Neural progenitor cell (in vitro differentiated cells): ENCODE measurements around the gene NLGN4X. TPM values are rescaled to one million over a fixed set of nuclear protein-coding genes. Genes with fewer than 3 reads are reported as not detected.

Experiments
- DNase-seq: peaks from one replicate; pipeline ENCODE4 v3.0.0-alpha.2; 2016; ENCODE audit warnings: low spot score
- H2AFZ ChIP-seq: fragments of 200-600 bp; sonication (generic); replicated peaks from 2 replicates; pipeline ENCODE4 v1.6.1; 2016; ENCODE audit warnings: antibody characterized with exemption
- H3F3A ChIP-seq: fragments of 200-600 bp; sonication (generic); 2 replicates; pipeline ENCODE4 v1.6.1; 2016; ENCODE audit warnings: antibody characterized with exemption, low read depth
- H3K27ac ChIP-seq: fragments of 200-600 bp; sonication (generic); 2 replicates; pipeline ENCODE4 v1.5.1; 2016; ENCODE audit warnings: mild to moderate bottlenecking
- H3K27me3 ChIP-seq: fragments of 200-600 bp; sonication (generic); 2 replicates; pipeline ENCODE4 v1.6.1; 2016; ENCODE audit warnings: mild to moderate bottlenecking, moderate library complexity
- H3K36me3 ChIP-seq: fragments of 200-600 bp; sonication (generic); 2 replicates; pipeline ENCODE4 v1.5.1; 2016
- H3K4me1 ChIP-seq: fragments of 200-600 bp; sonication (generic); 2 replicates; pipeline ENCODE4 v1.6.1; 2016; ENCODE audit warnings: mixed run types
- H3K4me2 ChIP-seq: fragments of 200-600 bp; sonication (generic); 2 replicates; pipeline ENCODE4 v1.6.1; 2016
- H3K4me3 ChIP-seq: fragments of 200-600 bp; sonication (generic); 2 replicates; pipeline ENCODE4 v1.5.1; 2016
- H3K79me2 ChIP-seq: fragments of 200-600 bp; sonication (generic); 2 replicates; pipeline ENCODE4 v1.6.1; 2016; ENCODE audit warnings: low read depth
- H3K9ac ChIP-seq: fragments of 200-600 bp; sonication (generic); 2 replicates; pipeline ENCODE4 v1.6.1; 2016
- H3K9me3 ChIP-seq: fragments of 200-600 bp; sonication (generic); 2 replicates; pipeline ENCODE4 v1.5.1; 2016; ENCODE audit warnings: low read depth
- H4K20me1 ChIP-seq: fragments of 200-600 bp; sonication (generic); 2 replicates; pipeline ENCODE4 v1.6.1; 2016; ENCODE audit warnings: low read depth
- H3K27ac Mint-ChIP-seq: 3 replicates; pipeline ENCODE4 v1.8.0; 2021; ENCODE audit warnings: mixed read lengths
- H3K27me3 Mint-ChIP-seq: 2 replicates; pipeline ENCODE4 v1.8.0; 2022; ENCODE audit warnings: low read depth, mild to moderate bottlenecking, inconsistent platforms, moderate library complexity, mixed read lengths; ENCODE audit not compliant: insufficient read depth
- H3K36me3 Mint-ChIP-seq: 3 replicates; pipeline ENCODE4 v1.8.0; 2021; ENCODE audit warnings: mixed read lengths
- H3K4me1 Mint-ChIP-seq: 3 replicates; pipeline ENCODE4 v1.8.0; 2021; ENCODE audit warnings: mixed read lengths
- H3K4me3 Mint-ChIP-seq: 3 replicates; pipeline ENCODE4 v1.8.0; 2021; ENCODE audit warnings: mild to moderate bottlenecking, moderate library complexity, mixed read lengths
- H3K9me3 Mint-ChIP-seq: 3 replicates; pipeline ENCODE4 v1.8.0; 2020; ENCODE audit warnings: mixed read lengths
- EZH2 ChIP-seq: fragments of 200-600 bp; sonication (generic); IDR thresholded peaks from 2 replicates; pipeline ENCODE4 v1.6.1; 2017; ENCODE audit warnings: antibody characterized with exemption, mild to moderate bottlenecking, moderate library complexity
- EZH2phosphoT487 ChIP-seq: fragments of 200-600 bp; sonication (generic); IDR thresholded peaks from 2 replicates; pipeline ENCODE4 v1.6.1; 2017; ENCODE audit warnings: antibody characterized with exemption
- total RNA-seq: library from RNA; depleted of rRNA; stranded (reverse); fragments of >200 nt; gene quantifications from 2 replicates; pipeline ENCODE4 v1.2.3, GENCODE V29; 2015; ENCODE audit warnings: low replicate concordance
- TF ChIP-seq, protein P1 (sequence below): fragments of 200-600 bp; sonication (generic); IDR thresholded peaks from 2 replicates; pipeline ENCODE4 v1.5.1; 2017; ENCODE audit warnings: antibody characterized with exemption, mild to moderate bottlenecking

Gene NLGN4X
- total RNA-seq, 1 donor from 2014 or later = 10.1 TPM

DNA sequence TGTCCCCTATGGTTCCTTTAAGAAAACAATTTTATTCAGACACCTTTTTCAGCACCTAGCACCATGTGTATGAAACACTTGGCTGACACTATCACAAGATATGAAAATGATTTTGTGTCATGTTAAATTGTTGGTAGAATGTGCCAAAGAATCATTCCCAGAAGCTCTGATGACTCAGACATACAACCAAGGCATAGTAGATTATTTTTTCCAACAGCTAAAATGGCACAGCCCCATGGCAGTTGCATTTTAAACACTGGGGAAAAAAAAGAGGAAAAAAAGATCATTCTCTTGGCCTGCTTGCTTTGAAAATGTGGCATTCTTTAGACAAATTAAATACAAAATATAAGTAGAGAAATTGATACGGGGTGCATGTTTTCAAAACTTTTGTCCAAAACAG, 230.2 kb downstream of the NLGN4X start:
- no peak for DNase-seq
- Histone ChIP-seq H3K27me3 (no peaks in the 10 kb centered on the region), H2AFZ (no peak overlapping the region), H3K4me2 (no peak overlapping the region), H3K9ac (no peak overlapping the region), H3K27ac (no peak overlapping the region), H4K20me1 (no peaks in the 10 kb centered on the region), H3F3A (peaks cover 3% of the 10 kb centered on the region), H3K79me2 (no peaks in the 10 kb centered on the region), H3K9me3 (no peaks in the 10 kb centered on the region), H3K4me3 (no peak overlapping the region), H3K36me3 (no peaks in the 10 kb centered on the region), H3K4me1 (peaks cover 7% of the 10 kb centered on the region)
- Mint-ChIP-seq H3K9me3 (peaks cover 6% of the 10 kb centered on the region), H3K27me3 (peaks cover 5% of the 10 kb centered on the region), H3K36me3 (peaks cover 15% of the 10 kb centered on the region), H3K4me1 (peaks cover 49% of the 10 kb centered on the region), H3K4me3 (no peak overlapping the region), H3K27ac (peak overlapping the region; percentile 85)
- no peak for TF ChIP-seq EZH2
- no peak for TF ChIP-seq EZH2phosphoT487
- TF ChIP-seq, protein P1, sequence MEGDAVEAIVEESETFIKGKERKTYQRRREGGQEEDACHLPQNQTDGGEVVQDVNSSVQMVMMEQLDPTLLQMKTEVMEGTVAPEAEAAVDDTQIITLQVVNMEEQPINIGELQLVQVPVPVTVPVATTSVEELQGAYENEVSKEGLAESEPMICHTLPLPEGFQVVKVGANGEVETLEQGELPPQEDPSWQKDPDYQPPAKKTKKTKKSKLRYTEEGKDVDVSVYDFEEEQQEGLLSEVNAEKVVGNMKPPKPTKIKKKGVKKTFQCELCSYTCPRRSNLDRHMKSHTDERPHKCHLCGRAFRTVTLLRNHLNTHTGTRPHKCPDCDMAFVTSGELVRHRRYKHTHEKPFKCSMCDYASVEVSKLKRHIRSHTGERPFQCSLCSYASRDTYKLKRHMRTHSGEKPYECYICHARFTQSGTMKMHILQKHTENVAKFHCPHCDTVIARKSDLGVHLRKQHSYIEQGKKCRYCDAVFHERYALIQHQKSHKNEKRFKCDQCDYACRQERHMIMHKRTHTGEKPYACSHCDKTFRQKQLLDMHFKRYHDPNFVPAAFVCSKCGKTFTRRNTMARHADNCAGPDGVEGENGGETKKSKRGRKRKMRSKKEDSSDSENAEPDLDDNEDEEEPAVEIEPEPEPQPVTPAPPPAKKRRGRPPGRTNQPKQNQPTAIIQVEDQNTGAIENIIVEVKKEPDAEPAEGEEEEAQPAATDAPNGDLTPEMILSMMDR = no peak

DNA sequence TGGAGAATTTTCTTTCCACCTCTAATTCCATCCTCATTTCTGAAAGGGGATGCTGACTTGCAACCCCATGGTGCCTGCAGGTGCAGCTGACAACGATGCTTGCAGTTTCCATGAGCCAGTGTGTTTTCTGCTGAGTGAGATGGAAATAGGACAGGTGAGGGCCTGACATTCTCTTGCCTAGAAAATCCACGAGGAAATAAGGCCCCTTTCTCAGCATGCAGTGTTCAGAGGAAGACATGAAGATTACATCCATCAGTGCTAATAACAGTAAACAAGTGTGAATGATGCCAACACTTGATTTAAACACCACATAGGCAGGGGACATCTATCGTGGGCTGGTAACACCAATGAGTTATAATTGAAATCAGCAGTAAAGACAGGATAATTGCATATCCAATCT, 237.3 kb downstream of the NLGN4X start:
- no peak overlapping the region for H3K4me3 Mint-ChIP-seq
- H3K4me2 ChIP-seq = no peak overlapping the region
- H3K27me3 Mint-ChIP-seq = peaks cover 5% of the 10 kb centered on the region
- H3K4me1 ChIP-seq = peaks cover 4% of the 10 kb centered on the region
- DNase-seq = no peak
- no peaks in the 10 kb centered on the region for H3K27me3 ChIP-seq
- H2AFZ ChIP-seq = no peak overlapping the region
- no peaks in the 10 kb centered on the region for H3K9me3 ChIP-seq
- TF ChIP-seq, protein P1 = no peak
- TF ChIP-seq EZH2 = no peak
- TF ChIP-seq EZH2phosphoT487 = no peak
- no peak overlapping the region for H3K4me3 ChIP-seq
- H3K4me1 Mint-ChIP-seq = peaks cover 31% of the 10 kb centered on the region
- H3K9me3 Mint-ChIP-seq = peaks cover 3% of the 10 kb centered on the region
- H3K36me3 Mint-ChIP-seq = peaks cover 3% of the 10 kb centered on the region
- no peaks in the 10 kb centered on the region for H3K36me3 ChIP-seq
- H3F3A ChIP-seq = peaks cover 3% of the 10 kb centered on the region
- no peaks in the 10 kb centered on the region for H3K79me2 ChIP-seq
- no peak overlapping the region for H3K27ac ChIP-seq
- H3K27ac Mint-ChIP-seq = no peak overlapping the region
- H4K20me1 ChIP-seq = no peaks in the 10 kb centered on the region
- H3K9ac ChIP-seq = no peak overlapping the region

DNA sequence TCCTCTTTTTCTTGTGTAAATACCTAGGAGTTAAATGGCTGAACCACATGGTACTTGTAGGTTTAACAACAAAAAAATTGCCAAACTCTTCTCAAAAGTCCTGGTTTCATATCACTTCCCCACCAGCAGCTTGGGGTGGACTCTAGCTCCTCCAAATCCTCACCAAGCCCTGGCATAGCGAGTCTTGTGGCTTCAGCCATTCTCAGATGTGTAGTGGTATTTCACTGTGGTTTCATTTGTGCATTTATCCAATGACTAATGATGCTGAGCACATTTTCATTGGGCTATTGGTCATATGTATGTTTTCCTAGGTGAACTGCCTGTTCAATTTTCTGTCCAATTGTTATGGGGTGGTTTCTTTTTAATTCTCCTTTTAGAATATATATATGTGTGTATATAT, 249.3 kb downstream of the NLGN4X start:
- H3K36me3 Mint-ChIP-seq = peaks cover 2% of the 10 kb centered on the region
- no peak for DNase-seq
- no peaks in the 10 kb centered on the region for H3K79me2 ChIP-seq
- H3K4me3 ChIP-seq = no peak overlapping the region
- H2AFZ ChIP-seq = no peak overlapping the region
- no peak overlapping the region for H3K4me3 Mint-ChIP-seq
- H3K4me1 Mint-ChIP-seq = peaks cover 12% of the 10 kb centered on the region
- H3K36me3 ChIP-seq = no peaks in the 10 kb centered on the region
- H3K27me3 ChIP-seq = no peaks in the 10 kb centered on the region
- H3K27ac Mint-ChIP-seq = no peak overlapping the region
- H3F3A ChIP-seq = no peaks in the 10 kb centered on the region
- peaks cover 11% of the 10 kb centered on the region for H3K9me3 Mint-ChIP-seq
- H3K9ac ChIP-seq = no peak overlapping the region
- TF ChIP-seq, protein P1 = no peak
- TF ChIP-seq EZH2 (no peak), EZH2phosphoT487 (no peak)
- H3K4me2 ChIP-seq = no peak overlapping the region
- no peak overlapping the region for H3K27ac ChIP-seq
- H3K27me3 Mint-ChIP-seq = no peaks in the 10 kb centered on the region
- no peaks in the 10 kb centered on the region for H3K4me1 ChIP-seq
- H3K9me3 ChIP-seq = peaks cover 5% of the 10 kb centered on the region
- no peaks in the 10 kb centered on the region for H4K20me1 ChIP-seq
